Measurements from ENCODE around the gene FAM118A.

- no peak for TF ChIP-seq EZH2 (IDR thresholded peaks at IDR 0.05; ENCODE audit: borderline replicate concordance, low read depth, low read length, severe bottlenecking)
- TF ChIP-seq CTCF (IDR thresholded peaks at IDR 0.05; ENCODE audit: borderline replicate concordance, extremely low read depth, low read length, poor library complexity, severe bottlenecking) = no peak
These were observed 38.0 kb upstream of the FAM118A start for GRCh38 chr22:45271667-45272201.

Data from DND-41 (cell line).